Mucosa of descending colon (tissue), 3 donors: ENCODE data around the gene DPYD. TPM values are rescaled to one million over a fixed set of nuclear protein-coding genes. Genes with fewer than 3 reads are reported as not detected.

Source experiments
- ATAC-seq: fragments of 200-7000 bp; cut with Tn5 transposase; one replicate; pipeline ENCODE4 v1.9.1; 2020; ENCODE audit warnings: mild to moderate bottlenecking, moderate library complexity
- DNase-seq, 3 donors: peaks; one replicate each; pipeline ENCODE4 v3.0.0-alpha.2; 2020
- H3K36me3 ChIP-seq: fragments of 200-600 bp; one replicate; pipeline ENCODE4 v1.8.0; 2021; ENCODE audit warnings: low read depth, mild to moderate bottlenecking
- H3K4me1 ChIP-seq: fragments of 200-600 bp; one replicate; pipeline ENCODE4 v1.8.0; 2021; ENCODE audit warnings: low read depth, mild to moderate bottlenecking
- H3K4me3 ChIP-seq: fragments of 200-600 bp; one replicate; pipeline ENCODE4 v1.8.0; 2021; ENCODE audit warnings: mild to moderate bottlenecking
- H3K9me3 ChIP-seq: fragments of 200-600 bp; one replicate; pipeline ENCODE4 v1.8.0; 2021; ENCODE audit warnings: mild to moderate bottlenecking
- intact Hi-C, 2 donors: fragments of 100-400 bp; cut with DNase I in 1 of 2; cut with micrococcal nuclease in 1 of 2; formaldehyde crosslinking; loops; one replicate each; pipeline versions ENCODE4 v1.11.0 to v1.11.1; 2022; cut with DNase I, micrococcal nuclease
- total RNA-seq, 3 donors: library from RNA; stranded (reverse); fragmentation: NEBNext Ultra II Directional in 2 of 3; extraction: Animal tissue kit (Norgen Biotek cat#: 25700) in 2 of 3; gene quantifications; one replicate each; pipeline versions ENCODE4 v1.2.1 to v1.2.4, GENCODE V29; 2021 to 2023
- TF ChIP-seq, protein P1 (sequence below): fragments of 200-600 bp; IDR thresholded peaks from one replicate; pipeline ENCODE4 v1.8.0; 2022; ENCODE audit warnings: antibody characterized with exemption, mild to moderate bottlenecking
- donor health status: DM: no; HTN: no; CAD: no; lungs with moderate emphysema.
- donor health status: DM: no; HTN: no; CAD: no.
- donor health status: DM: no; HTN: yes; CAD: no.

The DPYD gene
- total RNA-seq, 3 donors from 2014 or later: 13.8 to 33.3 (median 19.7) TPM

DNA sequence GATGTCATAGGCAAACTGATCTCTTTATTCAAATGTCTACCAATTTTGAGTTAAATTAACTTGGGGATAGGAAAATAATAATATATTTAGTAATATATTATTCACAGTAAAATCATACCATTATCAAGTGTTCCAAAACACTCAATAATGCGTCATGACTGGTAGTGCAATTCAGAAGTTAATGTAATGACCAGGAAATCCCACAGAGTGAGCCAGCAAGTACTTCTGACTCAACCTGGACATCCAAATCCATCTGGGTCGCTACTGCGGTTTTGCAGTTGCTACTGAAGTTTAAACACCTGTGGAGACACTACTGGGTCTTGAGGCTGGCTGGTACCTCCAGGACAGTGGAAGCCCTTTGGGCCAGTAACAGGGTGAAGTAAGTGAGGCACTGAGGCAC is 44.8 kb downstream of the DPYD start:
- ATAC-seq: no peak
- Histone ChIP-seq H3K4me3 (no peak overlapping the region), H3K9me3 (no peaks in the 10 kb centered on the region), H3K4me1 (no peaks in the 10 kb centered on the region), H3K36me3 (no peaks in the 10 kb centered on the region)
- intact Hi-C loops: no loop called here
- TF ChIP-seq, protein P1, sequence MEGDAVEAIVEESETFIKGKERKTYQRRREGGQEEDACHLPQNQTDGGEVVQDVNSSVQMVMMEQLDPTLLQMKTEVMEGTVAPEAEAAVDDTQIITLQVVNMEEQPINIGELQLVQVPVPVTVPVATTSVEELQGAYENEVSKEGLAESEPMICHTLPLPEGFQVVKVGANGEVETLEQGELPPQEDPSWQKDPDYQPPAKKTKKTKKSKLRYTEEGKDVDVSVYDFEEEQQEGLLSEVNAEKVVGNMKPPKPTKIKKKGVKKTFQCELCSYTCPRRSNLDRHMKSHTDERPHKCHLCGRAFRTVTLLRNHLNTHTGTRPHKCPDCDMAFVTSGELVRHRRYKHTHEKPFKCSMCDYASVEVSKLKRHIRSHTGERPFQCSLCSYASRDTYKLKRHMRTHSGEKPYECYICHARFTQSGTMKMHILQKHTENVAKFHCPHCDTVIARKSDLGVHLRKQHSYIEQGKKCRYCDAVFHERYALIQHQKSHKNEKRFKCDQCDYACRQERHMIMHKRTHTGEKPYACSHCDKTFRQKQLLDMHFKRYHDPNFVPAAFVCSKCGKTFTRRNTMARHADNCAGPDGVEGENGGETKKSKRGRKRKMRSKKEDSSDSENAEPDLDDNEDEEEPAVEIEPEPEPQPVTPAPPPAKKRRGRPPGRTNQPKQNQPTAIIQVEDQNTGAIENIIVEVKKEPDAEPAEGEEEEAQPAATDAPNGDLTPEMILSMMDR: no peak
- no peak for DNase-seq

DNA sequence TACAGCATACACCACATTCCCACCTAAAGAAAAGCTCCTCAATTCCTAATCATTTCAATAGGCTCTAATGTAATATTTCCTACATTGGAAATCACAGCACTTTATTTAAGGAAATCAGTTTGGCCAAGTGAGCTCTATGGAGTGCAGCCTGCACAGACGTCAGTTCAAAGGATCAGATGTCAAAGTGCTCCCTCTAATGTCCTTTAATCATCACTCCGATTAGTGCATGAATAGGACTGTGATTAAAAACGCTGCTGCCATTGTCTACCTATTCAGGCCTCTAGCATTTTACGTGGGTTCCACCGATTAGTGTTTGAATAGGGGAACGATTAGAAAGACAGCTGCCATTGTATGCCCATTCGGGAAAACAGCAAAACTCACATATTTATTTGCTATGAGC is 50.2 kb downstream of the DPYD start:
- H3K36me3 ChIP-seq: no peaks in the 10 kb centered on the region
- H3K4me1 ChIP-seq: no peaks in the 10 kb centered on the region
- intact Hi-C loops: no loop called here
- TF ChIP-seq, protein P1: no peak
- no peak overlapping the region for H3K4me3 ChIP-seq
- DNase-seq (no peak), ATAC-seq (no peak)
- H3K9me3 ChIP-seq: no peaks in the 10 kb centered on the region

DNA sequence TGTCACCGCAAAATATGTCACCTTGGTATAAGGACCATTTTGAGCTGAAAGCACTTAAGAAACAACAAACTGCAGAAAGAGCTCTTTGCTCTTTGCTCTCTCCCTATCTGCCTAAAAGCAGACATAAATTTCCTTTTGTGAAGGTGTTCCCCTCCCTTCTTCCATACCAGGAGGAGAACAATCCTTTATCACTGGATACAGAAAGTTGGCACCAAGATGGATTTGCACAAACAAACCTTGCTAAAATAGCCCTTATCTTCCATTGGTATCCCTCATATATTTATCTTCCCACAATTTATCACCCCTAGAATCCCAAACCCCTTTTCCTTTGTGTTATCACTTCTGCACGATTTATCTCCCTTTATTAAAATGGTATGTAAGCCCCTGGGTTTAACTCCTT is 51.4 kb downstream of the DPYD start:
- Histone ChIP-seq H3K4me3 (no peak overlapping the region), H3K4me1 (no peaks in the 10 kb centered on the region), H3K36me3 (no peaks in the 10 kb centered on the region), H3K9me3 (no peaks in the 10 kb centered on the region)
- TF ChIP-seq, protein P1: no peak
- ATAC-seq (no peak), DNase-seq (no peak)
- intact Hi-C loops: no loop called here

DNA sequence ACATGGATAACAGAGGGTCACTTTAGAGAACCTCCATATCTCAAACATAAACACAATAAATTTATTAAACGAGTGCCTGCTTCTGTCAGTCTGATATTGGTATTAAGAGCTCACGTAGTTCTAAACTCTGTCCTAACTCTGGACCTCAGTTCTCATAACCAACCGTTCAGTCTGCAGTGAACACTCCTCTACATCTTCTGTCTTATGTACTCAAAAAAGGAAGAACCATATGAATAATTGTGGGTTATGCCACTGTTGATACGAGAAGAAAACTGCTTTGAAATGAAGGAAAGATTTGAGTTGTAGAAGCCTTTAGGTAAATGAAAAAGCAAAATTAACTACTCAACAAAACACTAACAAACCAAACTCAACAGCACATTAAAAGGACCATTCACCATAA is 53.7 kb downstream of the DPYD start:
- Histone ChIP-seq H3K9me3 (no peaks in the 10 kb centered on the region), H3K36me3 (no peaks in the 10 kb centered on the region), H3K4me3 (no peak overlapping the region), H3K4me1 (no peaks in the 10 kb centered on the region)
- DNase-seq (no peak), ATAC-seq (no peak)
- TF ChIP-seq, protein P1: no peak
- intact Hi-C loops: no loop called here

DNA sequence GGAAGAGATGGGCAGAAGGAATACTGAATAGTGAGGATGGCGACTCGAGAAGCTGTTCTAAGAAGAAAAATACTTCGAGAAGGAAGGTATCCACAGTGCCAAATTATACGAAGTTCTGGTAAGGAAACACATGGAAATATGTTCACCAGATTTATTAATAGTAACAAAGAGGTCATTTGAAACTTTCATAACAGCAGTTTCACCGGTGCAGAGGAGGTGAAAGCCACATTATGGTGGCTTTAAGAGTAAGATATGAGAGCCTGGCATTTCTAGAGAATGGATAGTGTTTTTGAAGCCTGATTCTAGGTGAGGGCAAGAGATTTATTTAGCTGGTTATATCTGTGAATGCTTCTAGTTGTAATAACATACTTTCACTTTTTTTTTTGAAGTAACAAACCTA is 56.2 kb downstream of the DPYD start:
- TF ChIP-seq, protein P1: no peak
- no peak for ATAC-seq
- H3K4me1 ChIP-seq: no peaks in the 10 kb centered on the region
- intact Hi-C loops: no loop called here
- DNase-seq: no peak
- no peak overlapping the region for H3K4me3 ChIP-seq
- H3K36me3 ChIP-seq: no peaks in the 10 kb centered on the region
- no peaks in the 10 kb centered on the region for H3K9me3 ChIP-seq

DNA sequence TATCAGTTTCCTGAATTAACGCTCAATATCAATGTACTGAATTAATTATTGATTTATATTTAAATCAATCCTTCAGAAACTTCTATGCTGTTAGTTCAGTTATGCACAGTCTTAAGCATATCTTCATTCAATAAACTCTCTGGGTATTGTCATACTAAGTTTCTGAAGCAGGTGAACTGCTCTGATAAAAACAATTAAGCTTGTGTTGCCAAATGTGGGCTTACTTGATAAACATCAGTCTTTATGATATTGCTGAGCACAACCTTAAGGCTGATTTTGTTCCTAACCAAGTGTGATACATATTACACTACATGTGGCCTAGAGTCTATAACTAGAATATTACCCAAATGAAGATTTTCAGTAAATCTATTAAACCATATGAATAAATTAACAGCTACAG is 67.6 kb downstream of the DPYD start:
- Histone ChIP-seq H3K4me3 (no peak overlapping the region), H3K4me1 (no peaks in the 10 kb centered on the region), H3K9me3 (no peaks in the 10 kb centered on the region), H3K36me3 (no peaks in the 10 kb centered on the region)
- TF ChIP-seq, protein P1: no peak
- DNase-seq: no peak
- no peak for ATAC-seq
- intact Hi-C loops: no loop called here
